SK-N-SH treated with all-trans-retinoic acid at 6 μM for 48 hours (cell line): ENCODE results near the gene PLA2G6.

Source experiments
- CSDC2 ChIP-seq: fragments of 250-450 bp; sonication (Bioruptor Pico); IDR thresholded peaks from 2 replicates; pipeline ENCODE4 v1.5.0; 2020; ENCODE audit warnings: mild to moderate bottlenecking, moderate library complexity
- PATZ1 ChIP-seq: fragments of 250-450 bp; sonication (Bioruptor Pico); IDR thresholded peaks from 2 replicates; pipeline ENCODE4 v1.8.0; 2020; ENCODE audit warnings: mild to moderate bottlenecking, moderate library complexity, borderline replicate concordance

GRCh38 chr22:38077595-38077994 is 104.0 kb downstream of the PLA2G6 start:
- TF ChIP-seq CSDC2 (no peak), PATZ1 (CRISPR knock-in tag) (no peak)
